DOHH2 (cell line): ENCODE measurements around the gene SLC39A9.

Experiments
- EZH2phosphoT487 ChIP-seq: fragments of 200-600 bp; sonication (generic); IDR thresholded peaks from 2 replicates; pipeline ENCODE4 v1.6.1; 2017; ENCODE audit warnings: borderline replicate concordance, mild to moderate bottlenecking, antibody characterized with exemption, low read length, moderate library complexity, mixed read lengths
- TF ChIP-seq, protein P1 (sequence below): fragments of 200-600 bp; sonication (generic); IDR thresholded peaks from one replicate; pipeline ENCODE4 v1.5.1; 2014; ENCODE audit warnings: antibody characterized with exemption, mild to moderate bottlenecking, low read depth, low read length; ENCODE audit not compliant: poor library complexity, severe bottlenecking

GRCh38 chr14:69370061-69370460, 28.4 kb upstream of the SLC39A9 start:
- TF ChIP-seq EZH2phosphoT487, result no peak
- TF ChIP-seq, protein P1, sequence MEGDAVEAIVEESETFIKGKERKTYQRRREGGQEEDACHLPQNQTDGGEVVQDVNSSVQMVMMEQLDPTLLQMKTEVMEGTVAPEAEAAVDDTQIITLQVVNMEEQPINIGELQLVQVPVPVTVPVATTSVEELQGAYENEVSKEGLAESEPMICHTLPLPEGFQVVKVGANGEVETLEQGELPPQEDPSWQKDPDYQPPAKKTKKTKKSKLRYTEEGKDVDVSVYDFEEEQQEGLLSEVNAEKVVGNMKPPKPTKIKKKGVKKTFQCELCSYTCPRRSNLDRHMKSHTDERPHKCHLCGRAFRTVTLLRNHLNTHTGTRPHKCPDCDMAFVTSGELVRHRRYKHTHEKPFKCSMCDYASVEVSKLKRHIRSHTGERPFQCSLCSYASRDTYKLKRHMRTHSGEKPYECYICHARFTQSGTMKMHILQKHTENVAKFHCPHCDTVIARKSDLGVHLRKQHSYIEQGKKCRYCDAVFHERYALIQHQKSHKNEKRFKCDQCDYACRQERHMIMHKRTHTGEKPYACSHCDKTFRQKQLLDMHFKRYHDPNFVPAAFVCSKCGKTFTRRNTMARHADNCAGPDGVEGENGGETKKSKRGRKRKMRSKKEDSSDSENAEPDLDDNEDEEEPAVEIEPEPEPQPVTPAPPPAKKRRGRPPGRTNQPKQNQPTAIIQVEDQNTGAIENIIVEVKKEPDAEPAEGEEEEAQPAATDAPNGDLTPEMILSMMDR, result no peak
